SK-MEL-5 (cell line): Measurements from ENCODE around the gene FCHSD2. TPM values are rescaled to one million over a fixed set of nuclear protein-coding genes. Genes with fewer than 3 reads are reported as not detected.
"Not testable (repeated sequence)": the region's sequence is repeated elsewhere in the genome, so short reads cannot be mapped to it uniquely, and the experiment has no call there.

Experiments used
- DNase-seq: peaks from one replicate; pipeline ENCODE4 v3.0.0-alpha.2; 2016; ENCODE audit warnings: low read depth, low spot score
- in situ Hi-C: cut with HindIII; loops from 2 replicates; pipeline ENCODE4 v1.10.0; 2016; ENCODE audit warnings: low sequenced_read_pairs, high pct_unique_total_duplicates, low pct_unique_long_range_greater_than_20kb
- total RNA-seq: library from RNA; depleted of rRNA; stranded (reverse); fragments of >200 nt; shearing (Covaris generic); gene quantifications from 2 replicates; pipeline ENCODE4 v1.2.3, GENCODE V29; 2014

Gene FCHSD2
- total RNA-seq, 1 experiment from 2014 or later = 7.8 TPM

DNA sequence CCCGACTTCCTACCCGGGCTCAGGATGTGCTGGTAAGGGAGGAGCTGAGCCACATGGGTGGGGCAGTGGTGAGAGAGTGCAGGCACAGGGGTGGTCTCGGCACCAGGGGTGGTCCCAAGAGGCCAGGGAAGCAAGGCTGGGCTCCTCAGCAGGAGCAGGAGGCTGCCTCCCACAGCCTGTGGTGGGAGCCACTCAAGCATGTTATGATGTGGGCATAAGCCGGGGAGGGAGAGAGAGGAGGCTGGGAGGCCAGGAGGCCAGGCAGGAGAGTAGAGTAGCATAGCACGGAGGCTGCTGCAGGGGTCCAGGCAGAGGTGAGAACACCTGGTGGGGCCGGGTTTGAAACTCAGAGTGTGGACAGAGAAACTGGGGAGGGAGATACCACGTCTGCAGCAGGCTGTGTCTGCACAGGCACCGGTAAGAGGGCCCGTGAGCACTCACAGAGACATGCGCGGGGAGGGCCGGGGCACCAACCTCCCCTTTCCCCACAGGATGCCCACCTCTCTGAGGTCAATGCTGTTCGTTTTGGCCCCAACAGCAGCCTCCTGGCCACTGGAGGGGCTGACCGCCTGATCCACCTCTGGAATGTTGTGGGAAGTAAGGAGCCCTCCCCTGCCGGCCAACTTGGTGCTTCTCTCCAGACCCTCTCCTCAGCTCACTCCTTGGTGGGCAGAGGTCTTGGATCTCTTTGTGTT lies 317.2 kb downstream of the FCHSD2 start:
- DNase-seq = no peak
- in situ Hi-C loops = no loop called here

DNA sequence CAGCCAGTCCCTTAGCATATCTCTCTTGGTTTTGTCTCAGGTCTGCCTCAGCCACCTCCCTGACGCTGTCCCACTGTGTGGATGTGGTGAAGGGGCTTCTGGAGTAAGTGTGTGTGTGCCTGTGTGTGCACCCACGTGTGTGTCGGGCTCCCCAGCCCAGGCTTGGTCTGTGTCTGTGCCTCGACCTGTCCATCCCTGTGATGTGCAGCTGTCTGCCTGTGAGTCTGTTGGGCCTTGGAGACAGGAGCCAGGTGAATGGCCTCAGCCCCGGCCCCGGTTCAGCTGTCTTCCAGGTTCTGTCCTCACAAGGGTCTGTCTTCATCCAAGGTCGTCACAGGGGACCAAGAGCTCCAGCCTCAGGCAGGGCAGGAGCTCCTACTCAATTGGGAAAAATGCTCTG lies 318.1 kb downstream of the FCHSD2 start:
- in situ Hi-C loops = no loop called here
- no peak for DNase-seq

DNA sequence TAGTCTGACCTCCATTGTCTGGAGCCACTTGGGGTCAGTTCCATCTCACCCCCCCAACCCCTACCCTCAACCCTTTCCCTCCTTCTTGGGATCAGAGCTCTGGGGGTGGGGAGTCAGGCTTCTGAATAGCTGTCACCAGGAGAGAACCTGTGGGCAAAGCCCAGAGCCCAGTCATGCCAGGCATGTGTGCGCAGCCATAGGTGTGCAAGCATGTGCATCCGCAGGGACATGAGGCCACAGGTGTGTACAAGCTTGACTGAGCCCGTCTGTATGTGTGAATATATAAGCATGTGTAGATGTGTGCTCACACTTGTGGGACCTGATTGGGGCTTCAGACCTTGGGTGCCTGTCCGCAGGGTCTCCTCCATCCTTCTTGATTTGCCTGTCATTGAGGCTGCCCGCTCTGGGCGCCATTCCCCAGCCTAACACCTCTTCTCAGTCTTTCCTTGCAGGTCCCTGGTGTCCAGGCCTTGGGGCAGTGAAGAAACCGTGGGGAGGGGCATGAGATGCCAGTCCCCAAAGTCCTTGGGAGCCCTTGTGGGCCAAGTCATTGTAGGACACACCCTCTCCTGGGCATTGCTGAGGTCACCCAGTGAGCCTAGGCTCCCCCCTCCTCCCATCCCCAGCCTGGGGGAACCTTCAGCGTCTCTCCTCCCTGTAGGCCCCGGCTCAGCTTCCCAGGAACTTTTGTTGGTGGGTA lies 318.9 kb downstream of the FCHSD2 start:
- in situ Hi-C loops = no loop called here
- DNase-seq = no peak

DNA sequence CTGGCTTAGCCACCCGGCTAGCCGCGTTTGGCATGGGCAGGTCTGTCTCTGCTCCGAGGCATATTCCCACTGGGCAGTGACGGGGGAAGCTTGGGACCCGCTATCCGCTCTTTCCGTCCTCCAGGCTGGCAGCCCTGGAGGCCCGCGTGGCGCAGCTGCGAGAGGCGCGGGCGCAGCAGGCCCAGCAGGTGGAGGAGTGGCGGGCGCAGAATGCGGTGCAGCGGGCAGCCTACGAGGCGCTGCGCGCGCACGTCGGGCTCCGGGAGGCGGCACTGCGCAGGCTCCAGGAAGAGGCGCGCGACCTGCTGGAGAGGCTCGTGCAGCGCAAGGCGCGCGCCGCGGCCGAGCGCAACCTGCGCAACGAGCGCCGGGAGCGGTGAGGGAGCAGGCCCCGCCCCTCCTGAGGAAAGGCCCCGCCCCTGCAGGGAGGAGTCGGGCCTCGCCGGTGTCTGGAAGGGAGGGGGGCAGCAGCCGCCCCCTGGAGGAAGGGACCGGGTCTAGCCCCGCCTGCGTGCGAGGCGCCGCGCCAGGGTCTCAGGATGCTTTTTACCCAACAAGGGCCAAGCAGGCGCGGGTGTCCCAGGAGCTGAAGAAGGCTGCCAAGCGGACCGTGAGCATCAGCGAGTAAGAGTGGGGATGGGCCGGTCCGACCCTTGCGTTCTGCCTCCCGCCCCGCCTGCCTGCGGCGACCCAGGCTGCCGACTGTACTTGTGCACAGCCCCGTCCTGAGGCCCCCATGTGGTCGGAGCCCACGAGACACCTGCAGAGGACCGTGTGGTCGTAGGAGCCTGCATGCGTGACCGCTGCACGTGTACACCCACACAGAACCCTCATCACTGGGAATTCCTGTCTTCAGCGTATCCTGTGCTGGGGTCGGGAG lies 320.0 kb downstream of the FCHSD2 start:
- DNase-seq = peak; percentile 93
- in situ Hi-C loops = no loop called here

DNA sequence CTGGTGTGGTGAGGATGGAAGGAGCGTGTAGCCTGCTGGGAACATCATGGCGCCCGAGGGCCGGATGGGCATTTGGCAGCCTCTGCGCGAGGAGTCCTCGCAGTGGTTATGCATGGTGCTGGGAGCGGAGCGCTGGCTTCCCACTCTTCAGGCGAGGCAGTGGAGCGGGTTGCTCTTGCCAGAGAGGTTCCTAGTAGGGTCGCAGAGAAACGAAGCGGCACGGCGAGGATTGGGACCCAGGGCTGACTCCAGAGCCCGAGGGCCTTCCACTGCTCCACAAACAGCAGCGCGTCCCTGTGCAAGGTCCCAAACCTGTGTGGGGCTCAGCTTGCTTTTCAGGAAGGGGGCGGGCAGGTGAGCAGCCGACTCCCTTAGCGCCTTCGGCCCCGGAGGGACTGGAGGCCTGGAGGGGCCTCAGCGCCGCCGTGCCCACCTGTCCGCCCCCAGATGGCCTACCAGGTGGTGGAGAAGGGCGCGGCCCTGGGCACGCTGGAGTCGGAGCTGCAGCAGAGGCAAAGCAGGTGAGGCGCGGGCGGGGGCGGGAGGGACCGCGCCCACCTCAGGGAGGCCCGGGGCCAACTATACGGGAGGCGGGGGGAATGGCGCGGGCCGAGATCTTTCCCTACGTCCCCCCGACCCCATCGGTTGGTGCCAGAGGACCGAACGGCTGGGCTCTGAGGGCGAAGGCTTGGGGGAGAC lies 320.7 kb downstream of the FCHSD2 start:
- no peak for DNase-seq
- in situ Hi-C loops = no loop called here

DNA sequence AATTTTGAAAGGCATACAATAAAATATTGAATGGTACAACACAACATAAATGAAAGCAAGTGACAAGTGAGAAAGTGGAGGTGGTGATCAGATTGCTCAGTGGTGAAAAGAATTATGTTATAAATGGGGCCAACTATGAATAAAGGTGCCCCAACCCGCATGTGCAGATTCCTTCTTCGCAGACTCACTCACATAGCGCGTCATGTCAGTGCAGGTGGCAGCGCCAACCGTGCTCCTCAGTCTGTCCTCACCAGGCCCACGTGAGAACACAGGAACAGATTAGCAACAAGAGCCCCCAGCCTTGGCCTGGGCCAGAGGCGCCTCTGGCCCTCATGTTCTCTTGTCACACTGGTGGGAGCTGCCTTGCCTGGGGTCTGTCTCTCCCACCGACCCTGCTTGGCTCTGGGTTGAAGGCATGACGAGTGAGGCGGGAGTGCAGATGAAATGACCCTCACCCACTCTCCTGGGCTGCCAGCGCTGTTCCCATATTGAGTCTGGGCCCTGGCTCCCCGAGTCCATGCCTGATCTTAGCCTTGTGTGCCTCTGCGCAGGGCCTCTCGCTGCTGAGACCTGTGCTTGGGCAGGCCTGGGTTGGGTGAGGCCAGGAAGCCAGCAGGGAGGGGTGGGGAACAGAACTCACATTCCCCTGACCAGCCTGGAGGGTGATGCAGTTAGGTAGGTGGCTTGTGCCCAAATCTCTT lies 321.5 kb downstream of the FCHSD2 start:
- in situ Hi-C loops = no loop called here
- no peak for DNase-seq

DNA sequence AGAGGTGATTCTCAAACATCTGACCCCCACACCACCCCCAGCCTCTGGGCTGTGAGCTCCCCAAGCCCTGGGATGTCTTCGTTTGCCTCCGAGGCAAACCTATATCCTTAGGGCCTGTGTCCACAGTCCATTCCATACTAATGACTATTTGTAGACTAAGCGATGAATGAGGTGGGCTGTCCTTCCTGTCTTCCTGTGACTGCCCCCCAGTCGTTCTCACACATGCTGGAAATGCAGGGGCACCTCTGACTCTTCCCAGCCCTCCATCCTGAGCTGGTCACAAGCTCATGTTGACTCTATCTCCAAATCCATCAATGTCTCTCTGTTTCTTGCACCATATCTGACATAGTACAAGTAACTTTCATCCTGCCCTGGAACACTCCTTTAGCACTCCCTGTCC lies 323.1 kb downstream of the FCHSD2 start:
- in situ Hi-C loops = no loop called here
- no peak for DNase-seq

DNA sequence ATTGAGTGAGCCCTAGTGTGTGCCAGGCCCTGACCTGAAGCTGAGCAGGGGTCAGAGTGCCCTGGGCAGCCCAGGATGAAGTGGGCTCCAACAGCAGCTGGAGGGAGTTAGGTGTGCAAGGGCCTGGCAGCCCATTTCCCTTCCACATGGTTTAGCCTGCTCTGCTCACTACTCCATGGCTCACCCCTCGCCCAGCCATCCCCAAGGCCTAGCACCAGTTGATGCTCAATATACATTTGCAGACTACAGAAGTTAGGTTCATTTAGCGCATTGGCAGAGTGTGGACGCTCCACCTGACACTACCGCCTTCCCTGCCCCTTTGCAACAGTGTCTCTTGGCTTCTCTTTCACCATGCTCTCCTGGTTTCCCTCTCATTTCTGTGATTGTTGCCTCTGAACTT lies 324.2 kb downstream of the FCHSD2 start:
- in situ Hi-C loops = no loop called here
- DNase-seq = no peak

DNA sequence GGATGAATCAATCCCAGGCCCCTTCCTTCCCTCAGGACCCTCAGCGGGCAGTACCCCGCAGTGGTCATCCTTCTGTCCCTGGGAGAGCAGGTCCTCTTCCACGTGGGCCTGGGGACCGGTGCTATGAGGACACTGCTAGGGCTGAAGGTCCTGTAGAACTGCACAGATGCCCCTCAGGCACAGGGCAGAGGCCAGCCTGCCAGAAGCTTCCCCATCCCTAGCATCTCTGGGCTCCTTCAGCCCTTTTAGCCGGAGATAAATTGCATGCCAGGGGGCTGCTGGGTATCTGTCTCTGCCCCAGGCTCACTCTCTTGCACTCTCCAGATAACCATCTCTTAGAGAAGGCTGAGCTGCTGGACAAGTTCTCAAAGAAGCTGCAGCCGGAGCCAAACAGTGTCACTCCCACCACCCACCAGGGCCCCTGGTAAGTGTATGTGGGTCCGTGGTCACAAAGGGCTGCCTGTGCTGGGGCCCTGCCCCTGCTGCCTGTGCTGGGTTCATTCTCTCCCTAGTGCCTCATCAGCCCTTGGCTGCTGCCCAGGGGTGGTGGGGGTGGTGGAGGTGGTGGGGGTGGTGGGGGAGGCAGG lies 325.6 kb downstream of the FCHSD2 start:
- no peak for DNase-seq
- in situ Hi-C loops = no loop called here

DNA sequence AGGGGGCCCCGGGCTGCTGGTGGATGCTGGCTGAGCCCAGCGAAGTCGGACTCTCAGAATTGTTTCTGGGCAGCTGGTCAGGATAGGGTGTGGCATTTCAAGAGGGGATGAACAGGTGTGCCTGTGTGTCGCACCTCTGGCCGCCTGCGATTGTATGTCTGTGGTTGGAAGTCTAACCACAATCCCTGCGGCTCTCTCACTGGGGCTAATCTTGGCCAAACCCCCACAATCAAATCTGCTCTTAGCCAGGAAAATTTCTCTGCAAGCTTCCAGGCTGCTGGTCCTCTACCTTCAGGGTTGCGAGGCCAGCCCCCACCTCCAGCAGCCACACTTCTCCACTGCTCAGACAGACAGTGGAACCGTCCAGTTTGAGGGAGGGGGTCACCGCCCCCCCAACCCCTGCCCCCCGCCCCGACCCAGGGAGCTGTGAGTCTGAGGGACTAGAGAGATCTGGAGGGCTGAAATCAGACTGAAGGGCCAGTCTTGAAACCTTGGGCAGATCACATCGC lies 327.0 kb downstream of the FCHSD2 start:
- no peak for DNase-seq
- in situ Hi-C loops = no loop called here

DNA sequence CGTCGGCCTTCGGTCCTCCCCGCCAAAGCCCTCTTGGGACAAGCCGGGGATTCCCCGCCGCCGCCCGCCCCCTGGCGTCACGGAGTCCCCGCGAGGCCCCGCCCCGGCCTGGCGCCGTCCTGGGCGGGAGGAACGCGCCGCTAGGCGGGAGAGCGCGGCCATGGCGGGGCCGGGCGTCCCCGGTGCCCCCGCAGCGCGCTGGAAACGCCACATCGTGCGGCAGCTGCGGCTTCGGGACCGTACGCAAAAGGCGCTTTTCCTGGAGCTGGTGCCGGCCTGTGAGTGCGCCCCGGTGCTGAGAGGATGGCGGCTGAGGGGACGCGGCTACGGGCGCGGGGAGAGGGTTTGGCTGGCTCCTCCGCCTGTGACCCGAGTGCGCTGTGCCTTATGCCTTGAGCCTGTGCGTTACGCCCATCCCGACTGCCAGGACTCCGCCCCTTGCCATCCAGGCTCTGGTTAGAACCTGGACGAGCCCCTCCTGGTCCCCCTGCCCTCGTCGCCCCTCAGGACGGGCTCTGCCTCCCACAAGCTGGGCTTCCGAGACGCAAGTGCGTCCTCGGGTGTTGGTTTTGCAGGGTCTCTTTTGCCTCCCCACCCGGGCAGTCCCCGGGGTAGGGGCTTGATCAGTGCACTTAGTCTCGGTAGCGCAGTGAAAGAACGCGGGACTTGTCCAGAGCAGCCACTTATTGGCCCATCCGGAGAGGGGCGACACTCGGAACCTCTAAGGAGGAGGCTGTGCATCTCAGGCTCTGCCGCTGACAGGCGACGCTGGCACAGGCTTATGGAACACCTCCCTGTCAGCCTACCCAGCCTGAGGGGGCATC lies 327.6 kb downstream of the FCHSD2 start, which contains the start of gene ATG16L2:
TSS of gene ATG16L2 (plus strand) at position 126 of the 824 bp plus-strand sequence. CDS start at position 161, 35 bp downstream.
- in situ Hi-C loops = no loop called here
- peak; percentile 87 for DNase-seq

DNA sequence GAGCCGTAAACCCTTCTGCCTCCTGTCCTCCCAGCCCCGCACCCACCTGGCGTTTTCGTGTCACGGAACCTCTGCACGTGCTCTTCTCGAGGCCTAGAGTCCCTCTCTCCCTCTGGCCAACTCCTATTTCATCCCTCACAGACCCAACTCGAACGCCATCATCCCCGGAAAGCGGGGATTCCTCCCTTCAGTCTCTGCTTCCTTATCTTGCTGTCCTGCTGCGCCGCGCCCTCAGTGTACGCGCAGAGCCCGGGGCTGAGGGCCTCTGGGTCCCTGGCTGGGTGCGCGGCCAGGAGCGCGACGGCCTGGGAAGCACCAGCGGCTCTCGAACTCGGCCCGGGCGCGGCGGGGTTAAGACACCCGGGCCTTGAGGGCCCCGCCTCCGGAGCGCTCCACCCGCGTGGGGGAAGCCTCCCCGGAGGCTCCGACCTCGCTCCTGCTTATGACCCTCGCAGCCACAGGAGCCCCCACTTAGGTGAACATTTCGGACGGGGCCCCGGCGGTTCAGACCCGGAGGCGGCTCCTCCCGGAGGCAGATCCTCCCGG lies 328.3 kb downstream of the FCHSD2 start:
- in situ Hi-C loops = no loop called here
- peak; percentile 83 for DNase-seq

DNA sequence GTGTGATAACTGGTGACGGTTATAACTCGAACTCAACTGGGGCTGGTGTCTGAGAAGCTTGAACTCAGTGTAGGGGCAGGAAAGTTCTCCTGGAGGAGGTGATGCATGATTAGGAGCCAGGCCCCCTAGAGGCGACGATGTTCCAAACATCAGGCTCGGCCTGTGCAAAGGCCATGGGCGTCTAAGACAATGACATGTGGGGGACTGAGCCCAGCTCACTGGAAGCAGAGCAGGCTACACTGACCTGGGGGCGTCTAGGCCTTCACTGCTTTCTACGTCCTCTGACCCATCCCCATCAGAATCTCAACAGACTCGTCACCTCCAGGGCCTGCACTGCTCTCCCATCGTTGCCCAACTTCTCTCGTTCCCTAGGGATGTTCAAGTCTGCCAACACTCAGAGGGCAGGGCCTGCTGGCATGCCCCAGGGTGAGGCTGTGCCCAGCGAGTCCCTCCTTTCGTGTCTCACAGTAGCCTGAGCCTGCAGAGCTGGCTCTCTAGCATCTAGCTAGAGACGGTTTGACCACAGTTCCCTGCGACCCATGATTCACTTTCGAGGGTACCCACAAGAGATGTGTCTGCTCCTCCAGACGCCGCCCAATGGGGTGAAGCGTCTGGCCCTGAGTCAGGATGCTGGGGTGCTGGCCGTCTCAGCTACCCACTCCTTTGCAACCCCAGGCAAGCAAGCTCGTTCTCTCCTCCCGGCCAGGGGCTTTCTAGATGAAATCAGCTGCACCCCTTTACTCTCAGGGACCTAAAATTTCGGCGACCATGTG lies 329.0 kb downstream of the FCHSD2 start:
- in situ Hi-C loops = no loop called here
- DNase-seq = peak; percentile 87

DNA sequence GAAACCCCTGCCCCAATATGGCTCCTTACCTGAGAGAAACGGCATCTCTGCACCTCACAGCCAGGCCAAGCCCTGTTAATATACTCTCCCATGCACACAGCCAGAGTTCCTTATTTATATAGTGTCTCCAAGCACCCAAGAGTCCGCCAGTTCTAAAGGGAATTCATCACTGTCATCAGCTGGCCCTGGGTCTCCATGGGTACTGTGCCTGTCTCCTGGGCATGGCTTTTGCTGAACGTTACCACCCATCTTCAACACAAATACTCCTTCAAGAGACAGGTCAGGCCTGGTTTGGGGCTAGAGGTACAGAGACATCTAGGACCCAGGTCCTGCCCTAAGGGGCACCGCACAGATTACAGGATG lies 329.5 kb downstream of the FCHSD2 start:
- in situ Hi-C loops = no loop called here
- DNase-seq = no peak

DNA sequence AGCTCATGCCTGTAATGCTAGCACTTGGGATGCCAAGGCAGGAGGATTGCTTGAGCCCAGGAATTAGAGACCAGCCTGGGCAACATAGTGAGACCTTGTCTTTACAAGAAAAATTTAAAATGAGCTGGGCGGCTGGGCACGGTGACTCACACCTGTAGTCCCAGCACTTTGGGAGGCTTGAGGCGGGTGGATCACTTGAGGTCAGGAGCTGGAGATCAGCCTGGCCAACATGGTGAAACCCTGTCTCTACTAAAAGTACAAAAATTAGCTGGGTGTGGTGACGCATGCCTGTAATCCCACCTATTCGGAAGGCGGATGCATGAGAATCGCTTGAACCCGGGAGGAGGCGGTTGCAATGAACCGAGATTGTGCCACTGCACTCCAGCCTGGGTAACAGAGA lies 330.4 kb downstream of the FCHSD2 start:
- DNase-seq, in situ Hi-C loops: not testable (repeated sequence)
